Measurements from ENCODE around the gene STX1B.

- no peak for TF ChIP-seq POLR2AphosphoS5 (IDR thresholded peaks at IDR 0.05)
- TF ChIP-seq CTCF (IDR thresholded peaks at IDR 0.05 in 8 of 11, conservative IDR thresholded peaks at IDR 0.05 in 3 of 11): no peak
Measured at GRCh38 chr16:31050280-31051030, 40.0 kb upstream of the STX1B start.
